ENCODE data around the gene RAB20. TPM values are rescaled to one million over a fixed set of nuclear protein-coding genes. Genes with fewer than 3 reads are reported as not detected.

RAB20 gene
- polyA plus RNA-seq, 1 experiment = 2.2 TPM

- ChIA-PET CTCF (no interaction called here), POLR2A (no interaction called here)
- Histone ChIP-seq H3K27ac (ENCODE audit: low read depth, low read length) (no peak overlapping the region), H3K27me3 (ENCODE audit: control insufficient read depth, insufficient read depth, low read length) (peaks cover 45% of the 10 kb centered on the region), H3K4me3 (ENCODE audit: low read depth, low read length) (no peak overlapping the region), H3K9me3 (ENCODE audit: control insufficient read depth, insufficient read depth, low read length) (no peaks in the 10 kb centered on the region; the same call in 1 of the 2 replicates)
- TF ChIP-seq CTCF (IDR thresholded peaks at IDR 0.05; ENCODE audit: low read depth, low read length) = no peak
- DNase-seq (ENCODE audit: low read depth, low spot score) = no peak
Observed at GRCh38 chr13:110568612-110569011, 7.1 kb upstream of the RAB20 start.

- DNase-seq (ENCODE audit: low read depth, low spot score) = no peak
- TF ChIP-seq CTCF (IDR thresholded peaks at IDR 0.05; ENCODE audit: low read depth, low read length) = no peak
- Histone ChIP-seq H3K27ac (ENCODE audit: low read depth, low read length) (no peak overlapping the region), H3K4me3 (ENCODE audit: low read depth, low read length) (no peak overlapping the region), H3K9me3 (ENCODE audit: control insufficient read depth, insufficient read depth, low read length) (no peaks in the 10 kb centered on the region; the same call in 1 of the 2 replicates), H3K27me3 (ENCODE audit: control insufficient read depth, insufficient read depth, low read length) (peaks cover 22% of the 10 kb centered on the region)
- POLR2A ChIA-PET = no interaction called here
- CTCF ChIA-PET = no interaction called here
Observed at GRCh38 chr13:110566171-110566570, 4.6 kb upstream of the RAB20 start.

GRCh38 chr13:110565296-110565695, 3.8 kb upstream of the RAB20 start:
- POLR2A ChIA-PET = no interaction called here
- no peaks in the 10 kb centered on the region; the same call in 1 of the 2 replicates for H3K9me3 ChIP-seq (ENCODE audit: control insufficient read depth, insufficient read depth, low read length)
- DNase-seq (ENCODE audit: low read depth, low spot score) = no peak
- CTCF ChIA-PET = interaction anchor here (0.5 kb wide), 1 partner anchor 31 kb away, joined by 4 read pairs; no protein-coding TSS in a partner anchor
- H3K27ac ChIP-seq (ENCODE audit: low read depth, low read length) = no peak overlapping the region
- no peak overlapping the region for H3K4me3 ChIP-seq (ENCODE audit: low read depth, low read length)
- peaks cover 15% of the 10 kb centered on the region for H3K27me3 ChIP-seq (ENCODE audit: control insufficient read depth, insufficient read depth, low read length)
- TF ChIP-seq CTCF (IDR thresholded peaks at IDR 0.05; ENCODE audit: low read depth, low read length) = peak; percentile 13; the same call in 1 of the 2 replicates

GRCh38 chr13:110564472-110564985, 3.0 kb upstream of the RAB20 start:
- no peak for TF ChIP-seq CTCF (IDR thresholded peaks at IDR 0.05; ENCODE audit: low read depth, low read length)
- no peak for DNase-seq (ENCODE audit: low read depth, low spot score)
- CTCF ChIA-PET = interaction anchor here (0.5 kb wide), 1 partner anchor 49 kb away, joined by 4 read pairs; no protein-coding TSS in a partner anchor
- peaks cover 12% of the 10 kb centered on the region for H3K27me3 ChIP-seq (ENCODE audit: control insufficient read depth, insufficient read depth, low read length)
- POLR2A ChIA-PET = no interaction called here
- no peak overlapping the region for H3K27ac ChIP-seq (ENCODE audit: low read depth, low read length)
- H3K4me3 ChIP-seq (ENCODE audit: low read depth, low read length) = no peak overlapping the region
- H3K9me3 ChIP-seq (ENCODE audit: control insufficient read depth, insufficient read depth, low read length) = no peaks in the 10 kb centered on the region; the same call in 1 of the 2 replicates

GRCh38 chr13:110563463-110563774, 1.9 kb upstream of the RAB20 start:
- no peak for DNase-seq (ENCODE audit: low read depth, low spot score)
- POLR2A ChIA-PET = no interaction called here
- H3K27me3 ChIP-seq (ENCODE audit: control insufficient read depth, insufficient read depth, low read length) = peaks cover 11% of the 10 kb centered on the region
- no peak overlapping the region for H3K4me3 ChIP-seq (ENCODE audit: low read depth, low read length)
- H3K9me3 ChIP-seq (ENCODE audit: control insufficient read depth, insufficient read depth, low read length) = no peaks in the 10 kb centered on the region; the same call in 1 of the 2 replicates
- no peak overlapping the region for H3K27ac ChIP-seq (ENCODE audit: low read depth, low read length)
- TF ChIP-seq CTCF (IDR thresholded peaks at IDR 0.05; ENCODE audit: low read depth, low read length) = no peak
- CTCF ChIA-PET = no interaction called here
